ENCODE data around the gene C13orf42. TPM values are rescaled to one million over a fixed set of nuclear protein-coding genes. Genes with fewer than 3 reads are reported as not detected.
"Not testable (repeated sequence)": the region's sequence is repeated elsewhere in the genome, so short reads cannot be mapped to it uniquely, and the experiment has no call there.

The C13orf42 gene
- polyA plus RNA-seq, 3 donors = not detected

DNA sequence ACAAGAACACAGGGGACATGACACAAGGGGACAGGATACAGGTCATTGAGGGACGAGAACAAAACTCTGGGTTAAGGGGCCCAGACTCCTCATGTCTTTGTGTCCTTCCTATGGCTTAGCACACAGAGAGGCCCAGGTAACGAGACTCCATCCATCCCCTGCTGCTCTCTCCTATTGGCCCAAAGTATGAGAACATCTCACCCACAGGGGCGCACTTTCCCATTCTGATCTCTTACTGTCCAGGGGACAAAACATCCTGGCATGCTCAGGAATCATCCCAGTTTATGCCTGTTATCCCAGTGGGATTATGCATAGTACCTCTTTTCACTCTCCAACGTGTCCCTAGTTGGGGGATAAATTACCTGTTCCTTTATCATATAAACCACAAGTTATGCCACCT, 19.2 kb downstream of the C13orf42 start:
- H3K4me1 ChIP-seq (ENCODE audit: control insufficient read depth in 1 of 2, insufficient read depth in 2 of 2, low read length in 2 of 2) = no peaks in the 10 kb centered on the region
- Mint-ChIP-seq H3K27me3 (ENCODE audit: low read depth in 3 of 3) (no peaks in the 10 kb centered on the region), H3K27ac (no peak overlapping the region), H3K4me3 (no peak overlapping the region), H3K36me3 (no peaks in the 10 kb centered on the region), H3K4me1 (no peaks in the 10 kb centered on the region), H3K9me3 (peaks cover 0 to 4% (median 1%) of the 10 kb centered on the region in 7 donors)
- no peak overlapping the region for H3K4me2 ChIP-seq (replicated peaks; ENCODE audit: extremely low read depth, low read length, poor library complexity, severe bottlenecking)
- no peaks in the 10 kb centered on the region for H3K36me3 ChIP-seq (replicated peaks in 1 of 2; ENCODE audit: control insufficient read depth in 1 of 2, insufficient read depth in 2 of 2, low read length in 2 of 2)
- no peak overlapping the region for H3K4me3 ChIP-seq (replicated peaks in 1 of 3; ENCODE audit: low read depth in 2 of 3, low read length in 3 of 3)
- intact Hi-C loops (cut with micrococcal nuclease) = no loop called here
- no peak for DNase-seq
- H2AFZ ChIP-seq (ENCODE audit: insufficient read depth, low read depth, low read length, poor library complexity, severe bottlenecking) = no peak overlapping the region
- WGBS (ENCODE audit: insufficient coverage) = 100% methylated on average over 2 of the region's 4 CpGs
- no peaks in the 10 kb centered on the region for H4K20me1 ChIP-seq (ENCODE audit: insufficient read depth, low read length)
- H3K27ac ChIP-seq (ENCODE audit: low read depth in 1 of 2, low read length in 2 of 2) = no peak overlapping the region
- TF ChIP-seq, protein P1, sequence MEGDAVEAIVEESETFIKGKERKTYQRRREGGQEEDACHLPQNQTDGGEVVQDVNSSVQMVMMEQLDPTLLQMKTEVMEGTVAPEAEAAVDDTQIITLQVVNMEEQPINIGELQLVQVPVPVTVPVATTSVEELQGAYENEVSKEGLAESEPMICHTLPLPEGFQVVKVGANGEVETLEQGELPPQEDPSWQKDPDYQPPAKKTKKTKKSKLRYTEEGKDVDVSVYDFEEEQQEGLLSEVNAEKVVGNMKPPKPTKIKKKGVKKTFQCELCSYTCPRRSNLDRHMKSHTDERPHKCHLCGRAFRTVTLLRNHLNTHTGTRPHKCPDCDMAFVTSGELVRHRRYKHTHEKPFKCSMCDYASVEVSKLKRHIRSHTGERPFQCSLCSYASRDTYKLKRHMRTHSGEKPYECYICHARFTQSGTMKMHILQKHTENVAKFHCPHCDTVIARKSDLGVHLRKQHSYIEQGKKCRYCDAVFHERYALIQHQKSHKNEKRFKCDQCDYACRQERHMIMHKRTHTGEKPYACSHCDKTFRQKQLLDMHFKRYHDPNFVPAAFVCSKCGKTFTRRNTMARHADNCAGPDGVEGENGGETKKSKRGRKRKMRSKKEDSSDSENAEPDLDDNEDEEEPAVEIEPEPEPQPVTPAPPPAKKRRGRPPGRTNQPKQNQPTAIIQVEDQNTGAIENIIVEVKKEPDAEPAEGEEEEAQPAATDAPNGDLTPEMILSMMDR (IDR thresholded peaks at IDR 0.05) = no peak
- no peaks in the 10 kb centered on the region for H3K79me2 ChIP-seq (ENCODE audit: insufficient read depth, low read length)
- H3K9ac ChIP-seq (ENCODE audit: insufficient read depth, low read length, poor library complexity, severe bottlenecking) = no peak overlapping the region
- H3K9me3 ChIP-seq (replicated peaks in 1 of 2; ENCODE audit: control insufficient read depth in 1 of 2, insufficient read depth in 1 of 2, low read length in 2 of 2) = no peaks in the 10 kb centered on the region
- no peaks in the 10 kb centered on the region for H3K27me3 ChIP-seq (ENCODE audit: control insufficient read depth in 2 of 2, insufficient read depth in 2 of 2, low read length in 2 of 2)

DNA sequence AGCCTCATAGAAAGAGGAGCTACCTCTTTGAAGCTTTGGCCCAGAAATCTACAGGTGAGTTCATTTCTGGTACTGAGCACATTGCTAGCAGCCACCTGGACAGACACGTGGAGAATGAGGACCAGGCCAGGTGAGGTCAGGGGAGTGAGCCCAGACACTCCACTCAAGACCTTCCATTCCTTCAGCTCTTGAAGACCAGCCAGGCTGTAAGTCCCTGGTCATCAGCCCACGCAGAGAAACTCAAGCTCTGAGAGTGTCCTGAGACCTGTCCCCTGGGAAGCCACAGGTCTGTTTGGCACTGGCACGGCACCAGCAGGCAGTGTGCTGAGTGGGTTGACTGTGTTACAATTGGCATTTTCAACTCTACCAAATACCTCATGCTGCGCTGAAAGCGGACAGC, 27.4 kb downstream of the C13orf42 start:
- TF ChIP-seq, protein P1 (IDR thresholded peaks at IDR 0.05) = no peak
- 88% methylated on average over 5 of the region's 5 CpGs for WGBS (ENCODE audit: insufficient coverage)
- Mint-ChIP-seq H3K36me3 (no peaks in the 10 kb centered on the region), H3K4me1 (no peaks in the 10 kb centered on the region), H3K9me3 (peaks cover 0 to 2% (median 0%) of the 10 kb centered on the region in 7 donors), H3K27me3 (ENCODE audit: low read depth in 3 of 3) (peaks cover 0 to 2% (median 1%) of the 10 kb centered on the region in 3 donors), H3K27ac (no peak overlapping the region), H3K4me3 (no peak overlapping the region)
- no peaks in the 10 kb centered on the region for H3K27me3 ChIP-seq (ENCODE audit: control insufficient read depth in 2 of 2, insufficient read depth in 2 of 2, low read length in 2 of 2)
- H3K4me1 ChIP-seq (ENCODE audit: control insufficient read depth in 1 of 2, insufficient read depth in 2 of 2, low read length in 2 of 2) = no peaks in the 10 kb centered on the region
- no peaks in the 10 kb centered on the region for H3K79me2 ChIP-seq (ENCODE audit: insufficient read depth, low read length)
- no peaks in the 10 kb centered on the region for H3K36me3 ChIP-seq (replicated peaks in 1 of 2; ENCODE audit: control insufficient read depth in 1 of 2, insufficient read depth in 2 of 2, low read length in 2 of 2)
- intact Hi-C loops (cut with micrococcal nuclease) = no loop called here
- H3K27ac ChIP-seq (ENCODE audit: low read depth in 1 of 2, low read length in 2 of 2) = no peak overlapping the region
- no peak for DNase-seq
- no peak overlapping the region for H3K4me2 ChIP-seq (replicated peaks; ENCODE audit: extremely low read depth, low read length, poor library complexity, severe bottlenecking)
- no peak overlapping the region for H2AFZ ChIP-seq (ENCODE audit: insufficient read depth, low read depth, low read length, poor library complexity, severe bottlenecking)
- H4K20me1 ChIP-seq (ENCODE audit: insufficient read depth, low read length) = no peaks in the 10 kb centered on the region
- no peak overlapping the region for H3K9ac ChIP-seq (ENCODE audit: insufficient read depth, low read length, poor library complexity, severe bottlenecking)
- no peaks in the 10 kb centered on the region for H3K9me3 ChIP-seq (replicated peaks in 1 of 2; ENCODE audit: control insufficient read depth in 1 of 2, insufficient read depth in 1 of 2, low read length in 2 of 2)
- H3K4me3 ChIP-seq (replicated peaks in 1 of 3; ENCODE audit: low read depth in 2 of 3, low read length in 3 of 3) = no peak overlapping the region

DNA sequence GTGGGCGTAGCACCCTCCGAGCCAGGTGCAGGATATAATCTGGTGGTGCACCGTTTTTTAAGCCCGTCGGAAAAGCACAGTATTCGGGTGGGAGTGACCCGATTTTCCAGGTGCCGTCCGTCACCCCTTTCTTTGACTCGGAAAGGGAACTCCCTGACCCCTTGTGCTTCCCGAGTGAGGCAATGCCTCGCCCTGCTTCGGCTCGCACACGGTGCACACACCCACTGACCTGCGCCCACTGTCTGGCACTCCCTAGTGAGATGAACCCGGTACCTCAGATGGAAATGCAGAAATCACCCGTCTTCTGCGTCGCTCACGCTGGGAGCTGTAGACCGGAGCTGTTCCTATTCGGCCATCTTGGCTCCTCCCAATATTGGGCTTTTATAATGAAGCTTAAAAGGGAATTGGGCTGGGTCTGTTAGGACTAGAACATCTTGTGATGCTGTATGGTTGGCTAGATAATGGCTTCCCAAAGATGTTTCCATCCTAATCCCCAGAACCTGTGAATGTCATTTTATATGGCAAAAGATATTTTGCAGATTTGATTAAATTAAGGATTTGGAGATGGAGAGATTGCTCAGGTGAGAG, 30.5 kb downstream of the C13orf42 start:
- H3K4me1 Mint-ChIP-seq; H3K36me3 Mint-ChIP-seq; H3K27me3 ChIP-seq (ENCODE audit: control insufficient read depth in 2 of 2, insufficient read depth in 2 of 2, low read length in 2 of 2); H3K4me1 ChIP-seq (ENCODE audit: control insufficient read depth in 1 of 2, insufficient read depth in 2 of 2, low read length in 2 of 2); H3K4me3 Mint-ChIP-seq; H3K27ac ChIP-seq (ENCODE audit: low read depth in 1 of 2, low read length in 2 of 2); H2AFZ ChIP-seq (ENCODE audit: insufficient read depth, low read depth, low read length, poor library complexity, severe bottlenecking); intact Hi-C loops (cut with micrococcal nuclease); H3K27me3 Mint-ChIP-seq (ENCODE audit: low read depth in 3 of 3); DNase-seq; H3K9me3 ChIP-seq (replicated peaks in 1 of 2; ENCODE audit: control insufficient read depth in 1 of 2, insufficient read depth in 1 of 2, low read length in 2 of 2); H4K20me1 ChIP-seq (ENCODE audit: insufficient read depth, low read length); H3K36me3 ChIP-seq (replicated peaks in 1 of 2; ENCODE audit: control insufficient read depth in 1 of 2, insufficient read depth in 2 of 2, low read length in 2 of 2); H3K79me2 ChIP-seq (ENCODE audit: insufficient read depth, low read length); H3K4me3 ChIP-seq (replicated peaks in 1 of 3; ENCODE audit: low read depth in 2 of 3, low read length in 3 of 3); H3K9ac ChIP-seq (ENCODE audit: insufficient read depth, low read length, poor library complexity, severe bottlenecking); H3K4me2 ChIP-seq (replicated peaks; ENCODE audit: extremely low read depth, low read length, poor library complexity, severe bottlenecking); H3K27ac Mint-ChIP-seq: not testable (repeated sequence)
- H3K9me3 Mint-ChIP-seq = peaks cover 0 to 10% (median 4%) of the 10 kb centered on the region in 7 donors
- WGBS (ENCODE audit: insufficient coverage) = no CpG with 5 or more reads among the region's 23 CpGs

Measured in CD14-positive monocyte (primary cell).